Breast epithelium (tissue), 3 donors: ENCODE results near the gene CALN1.

Experiments used
- CTCF ChIP-seq, 3 donors: fragments of 450-650 bp; IDR thresholded peaks; one replicate each; pipeline ENCODE4 v1.5.1; 2016 to 2017; ENCODE audit warnings: antibody characterized with exemption in 3 of 3, mild to moderate bottlenecking in 3 of 3, moderate library complexity in 3 of 3
- POLR2A ChIP-seq: fragments of 450-650 bp; IDR thresholded peaks from one replicate; pipeline ENCODE4 v1.6.1; 2016; ENCODE audit warnings: antibody characterized with exemption, mild to moderate bottlenecking, moderate library complexity

- TF ChIP-seq CTCF (IDR thresholded peaks at IDR 0.05), result no peak
- no peak for TF ChIP-seq POLR2A
Measured at GRCh38 chr7:71868797-71869196, 543.3 kb downstream of the CALN1 start.
